ENCODE data around the gene RPL18A. TPM values are rescaled to one million over a fixed set of nuclear protein-coding genes. Genes with fewer than 3 reads are reported as not detected.

The RPL18A gene
- total and polyA plus RNA-seq, 2 of the 13 experiments (the other 11 are each of a cell fraction or from before 2014, with no cell fraction given) = 1,471 to 2,004 TPM

GRCh38 chr19:17889609-17890214, 30.0 kb downstream of the RPL18A start (continued):
- no peak for TF ChIP-seq ZNF530 (CRISPR knock-in tag; IDR thresholded peaks at IDR 0.05; ENCODE audit: low read depth)
- peak; percentile 69 for TF ChIP-seq HOXA5 (CRISPR knock-in tag; IDR thresholded peaks at IDR 0.05)
- no peak for TF ChIP-seq ATF7-NPFF (CRISPR knock-in tag; IDR thresholded peaks at IDR 0.05; ENCODE audit: low read depth)
- no peak for TF ChIP-seq MAF1 (CRISPR knock-in tag; IDR thresholded peaks at IDR 0.05; ENCODE audit: borderline replicate concordance)
- TF ChIP-seq ELK4 (CRISPR knock-in tag; IDR thresholded peaks at IDR 0.05; ENCODE audit: borderline replicate concordance) = no peak
- TF ChIP-seq GZF1 (CRISPR knock-in tag; IDR thresholded peaks at IDR 0.05) = no peak
- TF ChIP-seq ZNF326 (CRISPR knock-in tag; IDR thresholded peaks at IDR 0.05; ENCODE audit: borderline replicate concordance) = no peak
- TF ChIP-seq ZNF557 (CRISPR knock-in tag; IDR thresholded peaks at IDR 0.05) = peak; percentile 81; the same call in 1 of the 2 replicates
- TF ChIP-seq BCL6 (CRISPR knock-in tag; IDR thresholded peaks at IDR 0.05) = no peak
- TF ChIP-seq ZHX1 (CRISPR knock-in tag; IDR thresholded peaks at IDR 0.05; ENCODE audit: low read depth) = no peak
- TF ChIP-seq, protein P1, sequence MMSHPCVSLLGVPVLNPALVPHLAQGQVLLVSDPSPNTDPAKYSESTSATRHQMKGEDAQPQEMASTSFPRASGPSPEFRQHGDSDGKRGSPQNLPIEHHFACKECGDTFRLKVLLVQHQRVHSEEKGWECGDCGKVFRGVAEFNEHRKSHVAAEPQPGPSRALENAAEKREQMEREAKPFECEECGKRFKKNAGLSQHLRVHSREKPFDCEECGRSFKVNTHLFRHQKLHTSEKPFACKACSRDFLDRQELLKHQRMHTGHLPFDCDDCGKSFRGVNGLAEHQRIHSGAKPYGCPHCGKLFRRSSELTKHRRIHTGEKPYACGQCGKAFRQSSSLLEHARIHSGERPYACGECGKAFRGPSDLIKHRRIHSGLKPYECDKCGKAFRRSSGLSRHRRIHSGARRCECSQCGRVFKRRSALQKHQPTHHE (CRISPR knock-in tag; IDR thresholded peaks at IDR 0.05; ENCODE audit: borderline replicate concordance) = no peak
- no peak for TF ChIP-seq ZNF10 (CRISPR knock-in tag; IDR thresholded peaks at IDR 0.05; ENCODE audit: borderline replicate concordance, low read depth)
- no peak for TF ChIP-seq ZNF407 (CRISPR knock-in tag; IDR thresholded peaks at IDR 0.05; ENCODE audit: not compliant biosample characterization)
- TF ChIP-seq ZNF3 (CRISPR knock-in tag; IDR thresholded peaks at IDR 0.05) = no peak

Measured in HepG2 (cell line).